Stimulated activated CD4-positive, alpha-beta T cell treated with anti-CD3 and anti-CD28 coated beads, TNF-alpha, amount 100 ng/mL, for 4 hours (primary cell): Measurements from ENCODE around the gene DOP1B.
"Not testable (repeated sequence)": the region's sequence is repeated elsewhere in the genome, so short reads cannot be mapped to it uniquely, and the experiment has no call there.

Source experiments
- DNase-seq, 3 experiments: peaks; one replicate each; pipeline ENCODE4 v3.0.0-alpha.2; 2020; ENCODE audit warnings: low read depth in 3 of 3

The DOP1B gene

DNA sequence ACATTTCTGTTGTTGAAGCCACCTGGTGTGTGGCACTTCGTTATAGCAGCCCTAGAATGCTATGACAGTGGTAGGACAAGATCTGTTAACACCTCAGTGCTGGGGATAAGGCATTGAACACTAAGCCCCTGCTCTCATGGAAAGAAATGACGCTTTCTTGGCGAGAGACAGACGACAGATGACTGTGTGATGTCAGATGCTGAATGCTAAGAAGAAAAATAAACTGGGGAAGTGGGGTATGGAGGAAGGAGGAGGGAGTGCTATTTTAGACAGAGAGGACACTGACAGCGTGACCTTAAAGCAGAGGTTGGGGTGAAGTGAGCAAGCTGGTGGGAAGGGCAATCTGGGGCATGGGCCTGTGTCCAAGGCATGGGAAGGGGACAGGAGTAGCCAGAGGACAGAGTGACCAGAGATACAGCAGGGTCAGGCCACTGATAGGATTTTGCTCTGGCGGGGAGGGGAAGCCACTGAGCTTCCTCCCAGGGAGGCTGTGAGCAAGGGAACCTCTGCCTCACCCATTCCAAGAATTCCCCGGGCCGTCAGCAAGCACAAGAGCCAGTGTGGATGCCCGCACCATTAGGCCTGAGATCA is 15.2 kb downstream of the DOP1B start:
- DNase-seq, result no peak

DNA sequence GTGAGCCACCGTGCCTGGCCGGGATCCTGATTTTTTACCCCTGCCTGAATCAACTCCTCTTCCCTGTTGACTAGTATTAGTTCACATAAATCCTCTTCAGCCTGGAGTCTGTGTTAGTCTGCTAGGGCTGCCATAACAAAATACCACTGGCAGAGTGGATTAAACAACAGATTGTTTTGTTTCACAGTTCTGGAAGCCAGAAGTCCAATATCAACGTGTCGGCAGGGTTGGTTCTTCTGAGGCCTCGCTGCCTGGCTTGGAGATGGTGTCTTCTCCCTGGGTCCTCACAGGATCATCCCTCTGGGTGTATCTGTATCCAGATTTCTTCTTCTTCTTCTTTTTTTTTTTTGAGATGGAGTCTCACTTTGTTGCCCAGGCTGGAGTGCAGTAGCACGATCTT is 18.2 kb downstream of the DOP1B start:
- DNase-seq, result no peak

DNA sequence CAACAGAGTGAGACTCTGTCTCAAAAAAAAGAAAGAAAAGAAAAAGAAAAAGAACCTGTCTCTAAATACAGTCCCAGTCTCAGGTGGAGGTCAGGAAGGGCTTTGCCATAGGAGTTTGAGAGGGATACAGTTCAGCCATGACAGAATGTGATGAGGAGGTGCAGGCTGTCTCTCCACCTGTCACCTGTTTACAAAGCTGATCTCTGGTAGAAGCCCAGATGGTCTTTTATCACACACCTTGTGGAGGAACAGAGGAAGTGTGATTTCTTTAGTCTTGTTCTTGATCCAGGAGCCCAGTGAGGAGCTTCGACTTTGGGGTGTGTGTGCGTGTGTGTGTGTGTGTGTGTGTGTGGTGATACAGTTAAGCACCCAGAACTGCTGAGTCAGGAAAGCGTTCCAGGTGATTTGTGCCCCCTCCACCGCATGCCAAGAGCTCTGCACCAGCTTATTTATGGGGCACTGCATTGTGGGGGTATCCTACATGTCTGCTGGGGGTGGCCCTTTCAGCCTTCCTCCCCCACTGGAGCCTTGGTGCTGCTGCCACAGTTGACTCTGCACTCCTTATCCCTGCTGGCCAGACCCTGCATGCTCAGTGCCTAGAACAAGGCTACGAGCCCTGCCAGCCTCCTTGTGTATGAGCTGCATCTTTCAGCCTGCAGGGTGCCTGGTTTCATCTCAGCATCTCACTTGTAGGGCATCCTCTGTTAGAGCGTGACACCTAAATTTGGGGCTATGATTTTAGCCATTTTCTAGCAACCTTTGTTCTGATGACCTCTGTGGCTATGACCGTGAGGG is 19.3 kb downstream of the DOP1B start:
- DNase-seq, result no peak

DNA sequence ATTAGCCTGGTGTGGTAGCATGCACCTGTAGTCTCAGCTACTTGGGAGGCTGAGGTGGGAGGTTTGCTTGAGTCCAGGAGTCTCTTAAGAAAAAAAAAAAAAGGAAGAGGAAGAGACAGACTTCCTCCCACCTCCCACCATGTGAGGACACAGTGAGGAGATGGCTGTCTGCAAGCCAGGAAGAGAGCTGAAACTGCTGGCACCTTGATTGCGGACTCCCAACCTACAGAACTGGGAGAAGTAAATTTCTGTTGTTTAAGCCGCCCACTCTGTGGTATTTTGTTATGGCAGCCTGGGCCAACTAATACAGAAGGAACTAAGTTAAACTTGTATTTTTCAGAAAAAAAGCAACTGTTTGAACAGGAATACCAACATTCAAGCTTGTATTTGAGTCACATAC is 21.7 kb downstream of the DOP1B start:
- DNase-seq, result no peak

DNA sequence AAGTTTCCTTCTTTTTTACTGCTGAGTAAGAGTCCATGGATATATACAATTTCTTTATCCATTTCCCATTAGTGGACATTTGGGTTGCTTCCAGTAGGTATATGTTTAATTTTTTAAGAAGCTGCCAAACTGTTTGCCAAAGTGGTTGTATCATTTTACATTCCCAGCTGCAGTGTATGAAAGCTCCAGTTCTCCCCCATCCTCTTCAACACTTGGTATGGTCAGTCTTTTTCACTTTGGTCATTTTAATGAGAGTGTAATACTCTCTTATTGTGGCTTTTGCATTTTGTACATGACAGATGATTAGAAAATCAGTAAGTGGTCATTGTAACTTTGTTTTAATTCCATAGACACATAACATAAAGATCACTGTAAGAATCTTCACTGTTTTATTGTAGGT is 22.5 kb downstream of the DOP1B start:
- no peak for DNase-seq

DNA sequence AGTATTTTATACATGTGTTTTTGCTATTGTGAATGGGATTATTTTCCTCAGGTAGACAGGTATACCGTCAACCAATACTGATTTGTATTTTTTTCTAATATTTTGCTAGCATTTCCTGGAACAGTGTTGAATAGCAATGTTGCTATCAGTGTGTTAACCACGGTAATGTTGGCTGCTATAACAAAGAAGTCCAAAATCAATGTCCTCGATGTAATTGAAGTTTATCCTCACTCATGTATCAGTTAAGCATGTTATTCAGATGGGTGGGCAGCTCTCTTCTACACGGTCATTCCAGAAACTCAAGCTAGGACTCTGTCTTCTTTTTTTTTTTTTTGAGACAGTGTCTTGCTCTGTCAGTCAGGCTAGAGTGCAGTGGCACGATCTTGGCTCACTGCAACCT is 24.3 kb downstream of the DOP1B start:
- no peak for DNase-seq

DNA sequence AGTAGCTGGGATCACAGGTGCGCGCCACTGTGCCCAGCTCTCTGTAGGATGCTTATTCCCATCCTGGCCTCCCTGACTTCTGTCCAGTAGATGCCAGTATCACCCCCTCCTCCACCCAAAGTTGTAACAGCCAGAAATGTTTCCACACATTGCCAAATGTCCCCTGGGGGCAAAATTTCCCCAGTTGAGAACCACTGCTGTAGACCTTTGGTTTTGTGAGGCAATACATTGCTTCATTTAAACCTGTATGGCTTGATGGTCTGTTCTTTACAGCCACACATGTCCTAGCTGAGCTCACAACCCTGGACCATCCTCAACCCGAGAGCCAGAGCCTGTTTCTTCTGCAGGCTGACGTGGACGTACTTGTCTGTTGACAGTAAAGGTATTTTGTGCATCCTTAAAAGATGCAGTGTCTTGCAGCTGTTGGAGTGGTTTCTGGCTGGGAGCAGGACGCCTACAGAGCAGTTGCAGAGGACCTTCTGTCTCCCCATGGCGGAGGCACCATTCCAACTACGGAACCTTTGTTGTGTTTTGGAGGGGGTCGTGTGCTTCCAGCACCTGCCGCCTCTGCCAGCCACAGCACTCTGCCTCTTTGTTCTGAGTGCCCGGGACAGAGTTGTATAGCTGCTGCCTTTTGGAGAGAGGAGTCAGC is 26.6 kb downstream of the DOP1B start:
- no peak for DNase-seq

DNA sequence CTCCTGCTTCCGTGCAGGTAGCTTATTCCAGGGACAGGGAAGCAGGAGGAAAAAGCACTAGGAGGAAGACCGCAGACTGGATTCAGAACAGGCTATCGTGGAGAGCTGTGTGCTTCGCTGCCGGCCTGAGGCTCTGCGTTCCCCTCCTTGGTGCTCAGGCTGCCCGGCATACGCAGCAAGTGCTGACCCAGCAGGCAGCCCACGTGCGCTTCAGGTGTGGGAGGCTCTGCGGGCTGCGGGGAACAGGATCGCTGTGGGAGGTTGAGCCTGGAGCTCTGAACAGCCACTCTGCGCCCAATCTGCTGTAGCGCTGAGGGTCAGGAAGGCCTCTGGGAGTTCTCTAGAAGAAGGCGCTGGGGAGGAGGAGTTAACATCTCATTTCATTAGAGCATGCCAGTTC is 27.9 kb downstream of the DOP1B start:
- no peak for DNase-seq

DNA sequence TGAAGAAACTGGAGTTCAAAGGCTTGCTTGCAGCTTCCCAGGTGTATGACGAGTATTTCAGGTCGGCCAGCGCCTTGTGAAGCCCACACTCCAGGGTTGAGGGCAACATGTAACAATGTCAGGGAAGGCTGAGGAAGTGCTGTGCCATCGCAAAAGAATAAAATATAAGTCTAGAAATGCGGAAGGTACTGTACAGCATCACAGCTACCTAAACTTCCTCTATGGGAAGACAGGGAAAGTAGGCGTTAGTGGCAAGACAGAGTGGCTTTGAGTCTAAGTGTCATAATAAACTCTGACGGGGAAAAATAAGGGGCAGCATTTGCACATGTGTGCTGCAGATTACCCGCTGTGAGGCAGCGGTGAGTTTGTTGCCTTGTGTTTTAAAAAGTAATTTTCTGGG is 28.9 kb downstream of the DOP1B start:
- no peak for DNase-seq

DNA sequence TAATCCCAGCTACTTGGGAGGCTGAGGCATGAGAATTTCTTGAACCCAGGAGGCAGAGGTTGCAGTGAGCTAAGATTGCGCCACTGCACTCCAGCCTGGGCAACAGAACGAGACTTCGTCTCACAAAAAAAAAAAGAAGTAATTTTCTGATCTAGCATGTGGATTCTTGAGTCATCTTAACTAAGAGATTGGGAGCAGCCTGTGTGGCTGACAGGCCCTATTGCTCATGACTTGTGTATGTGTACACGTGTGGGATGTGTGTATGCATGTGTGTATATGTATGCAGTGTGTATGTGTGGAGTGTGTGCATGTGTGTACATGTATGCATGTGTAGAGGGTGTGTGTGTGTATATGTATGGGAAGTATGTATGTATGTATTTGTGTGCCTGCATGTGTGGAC is 29.5 kb downstream of the DOP1B start:
- DNase-seq, result no peak

DNA sequence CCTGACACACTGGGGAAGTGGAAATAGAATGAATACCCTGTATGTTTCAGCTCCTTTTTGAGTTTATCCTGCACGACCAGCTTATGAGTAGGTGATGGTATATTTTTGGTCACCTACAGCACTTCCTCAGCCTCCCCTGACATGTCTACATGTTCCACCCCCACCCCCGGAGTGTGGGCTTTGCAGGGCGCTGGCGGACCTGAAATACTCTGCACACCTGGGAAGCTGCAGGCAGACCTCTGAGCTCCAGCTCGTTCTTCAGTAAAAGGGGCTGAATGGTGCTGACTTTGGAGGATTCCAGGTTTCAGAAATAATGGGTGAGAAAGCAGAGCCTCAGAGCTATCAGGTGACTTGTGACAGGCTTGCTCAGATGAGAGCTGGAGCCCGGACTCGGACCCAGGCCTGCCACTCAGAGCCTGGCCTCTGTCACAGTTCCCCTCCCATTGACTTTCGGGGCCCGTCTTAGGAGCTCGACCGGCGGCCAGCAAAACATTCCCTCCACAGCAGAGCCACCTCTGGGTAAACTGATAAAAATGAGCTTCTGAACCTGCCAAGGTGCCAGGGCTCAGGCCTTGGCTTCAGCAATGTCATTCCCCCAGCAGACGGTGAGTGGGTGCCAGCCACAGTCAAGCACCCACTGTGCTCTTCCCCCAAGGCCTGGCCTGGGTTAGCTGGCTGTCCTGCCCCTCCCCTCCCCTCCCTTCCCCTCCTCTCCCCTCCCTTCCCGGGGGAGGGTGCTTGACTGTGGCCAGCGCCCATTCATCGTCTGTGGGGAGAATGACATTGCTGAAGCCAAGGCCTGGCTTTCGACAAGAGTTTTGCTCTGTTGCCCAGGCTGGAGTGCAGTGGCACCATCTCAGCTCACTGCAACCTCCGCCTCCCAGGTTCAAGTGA is 30.1 kb downstream of the DOP1B start:
- no peak for DNase-seq

DNA sequence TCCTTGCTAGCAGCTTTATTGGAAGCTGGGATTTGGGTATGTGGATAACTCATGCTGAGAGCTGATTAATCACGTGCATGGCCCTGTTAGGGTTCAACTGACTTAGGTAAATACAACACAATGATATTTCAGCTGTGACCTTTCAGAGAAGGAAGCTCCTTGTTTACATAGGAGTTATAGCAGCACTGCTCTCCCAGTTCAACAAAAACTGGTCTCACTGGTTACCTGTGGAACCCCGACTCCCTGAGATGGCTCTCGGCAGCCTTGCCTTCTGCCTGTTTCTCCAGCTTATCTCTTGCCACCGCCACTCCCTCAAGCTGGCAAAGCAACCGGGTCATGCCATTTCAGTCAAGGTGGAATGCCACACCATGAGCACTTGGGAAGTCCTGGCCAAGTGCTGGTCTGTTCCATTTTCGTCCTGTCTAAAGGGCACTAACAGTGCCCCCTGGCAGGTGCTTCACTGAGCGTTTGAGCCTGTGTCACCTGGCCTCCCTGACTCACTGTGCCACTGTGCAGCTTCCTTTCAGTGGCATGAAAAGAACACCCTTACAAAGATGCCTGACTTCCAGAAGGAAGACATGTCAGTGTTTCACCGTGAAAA is 31.6 kb downstream of the DOP1B start:
- DNase-seq, result no peak

DNA sequence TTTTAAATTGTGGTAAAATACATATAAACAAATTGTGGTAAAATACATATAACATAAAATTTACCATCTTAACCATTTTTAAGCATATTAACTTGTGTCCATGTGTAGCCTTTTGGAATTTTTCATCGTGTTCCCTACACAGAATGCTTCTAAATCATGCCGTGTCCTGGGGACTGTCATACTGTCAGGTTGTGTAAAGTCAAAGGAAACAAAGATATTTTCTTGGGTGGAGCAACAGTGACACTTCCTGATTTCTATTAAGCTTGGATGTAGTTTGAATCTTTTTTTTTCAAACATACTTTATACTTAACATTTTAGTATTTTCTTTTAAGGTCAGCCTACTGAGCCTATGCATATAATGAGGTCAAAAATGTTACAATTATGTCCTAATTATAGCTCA is 32.3 kb downstream of the DOP1B start:
- DNase-seq, result no peak

DNA sequence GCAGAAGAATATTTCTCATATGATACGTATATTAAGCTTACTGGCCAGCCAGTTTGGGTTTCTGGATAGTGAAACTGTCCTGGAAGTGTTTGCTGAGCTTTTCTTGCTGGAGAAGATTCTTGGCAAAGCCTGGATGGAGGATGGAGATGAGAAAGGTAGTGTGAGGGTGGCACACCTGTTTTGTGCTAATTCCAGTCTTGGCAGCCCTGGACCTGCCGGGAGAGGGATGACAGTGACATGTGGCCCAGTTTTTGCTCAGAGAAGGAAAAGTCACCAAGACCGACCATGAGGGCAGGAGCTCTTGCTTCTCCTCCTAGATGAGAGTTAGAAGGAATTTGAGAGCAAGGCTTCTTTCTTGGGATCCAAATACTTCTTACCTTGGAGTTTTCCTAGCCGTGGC is 34.1 kb downstream of the DOP1B start:
- DNase-seq, result no peak

DNA sequence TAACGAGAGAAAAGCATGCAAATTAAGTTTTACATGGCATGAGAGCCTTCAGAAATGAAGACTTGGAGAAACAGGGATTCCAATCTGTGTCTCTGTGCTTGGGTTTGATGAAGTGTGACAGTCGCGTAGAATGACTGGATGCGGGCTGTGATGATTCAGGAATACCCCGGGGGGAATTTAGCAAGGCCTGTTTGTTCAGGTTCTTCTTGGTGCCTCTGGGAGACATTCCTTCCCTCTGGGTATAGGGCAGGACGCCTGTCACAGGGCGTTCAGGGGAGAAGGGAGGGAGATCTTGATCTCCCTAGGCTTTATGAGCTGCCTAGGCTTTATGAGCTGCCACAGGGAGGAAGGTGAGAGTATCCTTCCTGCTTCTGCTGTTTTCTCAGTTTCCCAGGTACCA is 36.6 kb downstream of the DOP1B start:
- DNase-seq, result no peak

DNA sequence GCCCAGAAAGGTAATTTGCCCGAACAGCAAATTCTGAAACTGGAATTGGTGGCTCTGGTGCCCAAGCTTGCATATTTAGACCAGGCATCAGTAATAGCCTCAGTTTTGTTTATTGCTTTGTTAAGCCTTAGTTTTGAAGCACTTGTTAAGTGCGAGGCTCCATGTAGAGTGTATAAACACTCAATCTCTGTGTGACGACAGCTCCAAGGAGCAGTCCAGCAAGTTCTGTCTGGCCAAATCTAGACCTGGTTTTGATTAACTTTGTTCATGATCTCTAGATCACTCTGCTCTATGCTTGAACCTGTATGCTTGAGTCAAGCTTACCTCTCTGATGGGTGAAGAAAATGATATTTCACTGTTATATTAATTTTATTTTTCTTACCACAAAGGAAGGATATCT is 37.4 kb downstream of the DOP1B start:
- DNase-seq, result no peak

DNA sequence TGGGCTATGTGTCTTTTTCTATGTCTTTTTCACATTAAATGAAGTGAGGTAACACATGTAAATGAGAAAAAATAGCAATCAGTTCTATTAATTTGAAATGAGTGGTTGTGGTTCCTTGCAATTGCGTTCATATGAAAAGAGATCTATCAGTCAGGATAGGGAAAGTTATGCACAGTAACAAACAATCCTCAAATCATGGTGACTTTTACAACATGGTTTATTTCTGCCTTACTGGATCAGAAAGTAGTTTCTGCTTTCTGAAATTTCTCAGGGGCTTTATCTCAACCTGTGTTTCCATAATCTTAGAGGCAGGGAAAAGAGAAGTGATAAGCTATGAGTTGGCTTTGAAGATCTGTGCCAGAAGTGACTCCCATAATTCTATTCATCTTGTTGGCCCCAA is 39.0 kb downstream of the DOP1B start:
- no peak for DNase-seq

DNA sequence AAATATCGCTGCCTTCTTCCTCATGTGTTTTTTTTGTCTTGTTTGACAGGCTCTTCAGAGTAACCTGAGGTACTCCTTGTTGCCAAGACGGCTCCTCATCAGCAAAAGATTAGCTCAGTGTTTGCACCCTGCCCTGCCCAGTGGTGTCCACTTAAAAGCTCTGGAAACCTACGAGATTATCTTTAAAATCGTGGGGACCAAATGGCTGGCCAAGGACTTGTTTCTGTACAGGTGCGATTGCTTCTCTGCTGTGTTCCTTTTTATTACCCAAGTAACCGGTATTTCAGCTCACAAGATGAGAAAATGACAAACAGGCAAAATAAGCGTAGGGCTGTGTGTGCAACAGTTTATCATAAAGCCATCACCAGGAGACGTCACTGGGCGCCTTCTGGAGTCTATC is 42.4 kb downstream of the DOP1B start:
- no peak for DNase-seq

DNA sequence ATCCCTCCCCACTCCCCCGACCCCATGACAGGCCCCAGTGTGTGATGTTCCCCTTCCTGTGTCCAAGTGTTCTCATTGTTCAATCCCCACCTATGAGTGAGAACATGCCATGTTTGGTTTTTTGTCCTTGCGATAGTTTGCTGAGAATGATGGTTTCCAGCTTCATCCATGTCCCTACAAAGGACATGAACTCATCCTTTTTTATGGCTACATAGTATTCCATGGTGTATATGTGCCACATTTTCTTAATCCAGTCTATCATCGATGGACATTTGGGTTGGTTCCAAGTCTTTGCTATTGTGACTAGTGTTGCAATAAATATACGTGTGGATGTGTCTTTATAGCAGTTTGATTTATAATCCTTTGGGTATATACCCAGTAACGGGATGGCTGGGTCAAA is 43.0 kb downstream of the DOP1B start:
- DNase-seq, result not testable (repeated sequence)

DNA sequence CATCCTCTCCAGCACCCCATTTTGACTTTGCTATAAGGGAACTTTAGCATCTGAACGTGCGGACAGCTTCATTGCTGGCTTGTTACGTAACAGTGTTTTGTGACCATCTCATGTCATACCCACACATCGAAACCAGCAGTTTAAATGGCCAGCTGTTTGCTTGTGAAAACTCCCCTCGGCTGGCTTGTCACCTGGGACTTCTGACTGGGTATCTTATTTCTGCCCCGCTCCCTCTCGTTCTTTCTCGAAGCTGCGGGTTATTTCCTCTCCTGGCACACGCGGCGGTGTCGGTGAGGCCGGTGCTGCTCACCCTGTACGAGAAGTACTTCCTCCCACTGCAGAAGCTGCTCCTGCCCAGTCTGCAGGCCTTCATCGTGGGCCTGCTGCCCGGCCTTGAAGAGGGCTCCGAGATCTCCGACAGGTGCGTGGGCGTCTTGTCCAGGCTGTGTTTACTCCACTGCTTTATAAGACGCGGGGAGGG is 43.5 kb downstream of the DOP1B start:
- no peak for DNase-seq

DNA sequence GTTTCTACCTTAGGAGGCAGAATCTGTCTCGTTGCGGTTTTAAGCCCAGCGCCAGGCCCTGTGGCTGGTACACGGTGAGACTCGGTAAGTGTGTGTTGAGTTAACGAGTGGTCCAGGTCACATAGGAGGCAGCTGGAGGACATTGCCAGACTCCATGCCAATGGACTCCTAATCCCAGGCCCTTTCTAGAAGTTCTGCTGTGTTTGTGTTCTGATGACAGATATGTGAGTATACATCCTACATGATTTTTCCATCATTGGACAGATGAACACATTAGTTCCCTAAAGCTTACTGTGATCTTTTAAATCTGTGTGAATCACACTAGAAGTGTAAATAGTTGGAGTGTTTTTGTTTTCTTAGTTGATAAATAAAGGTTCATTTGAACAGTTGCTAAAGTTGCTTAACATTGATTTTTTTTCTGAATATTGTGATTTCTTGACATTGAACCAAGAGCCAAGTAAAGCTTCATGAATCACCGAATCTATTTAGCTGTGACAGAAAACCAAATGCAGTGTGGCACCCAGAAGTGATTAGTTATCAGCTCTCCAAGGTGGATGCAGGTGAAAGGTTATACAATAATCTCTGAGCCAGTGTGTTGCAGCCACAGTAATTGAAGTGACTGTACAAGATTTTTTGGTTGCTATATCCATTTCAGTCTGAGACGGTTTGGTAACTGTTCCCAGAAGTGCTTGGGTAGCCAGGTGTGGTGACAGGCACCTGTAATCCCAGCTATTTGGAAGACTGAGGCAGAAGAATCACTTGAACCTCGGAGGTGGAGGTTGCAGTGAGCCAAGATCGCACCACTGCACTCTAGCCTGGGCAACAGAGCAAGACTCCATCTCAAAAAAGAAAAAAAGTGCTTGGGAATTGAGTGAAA is 46.3 kb downstream of the DOP1B start:
- no peak for DNase-seq
